ENCODE data around the gene ANKZF1. TPM values are rescaled to one million over a fixed set of nuclear protein-coding genes. Genes with fewer than 3 reads are reported as not detected.

ANKZF1 gene
- total RNA-seq, 2 experiments from 2014 or later: 97.0 to 97.5 TPM

GRCh38 chr2:219285894-219286425, 56.4 kb downstream of the ANKZF1 start:
- ChIA-PET POLR2A (interaction anchor here (4.0 kb wide), 1 partner anchor 8 kb away, joined by 13 read pairs; no protein-coding TSS in a partner anchor), CTCF (interaction anchor here (14.1 kb wide), 1 partner anchor 7 kb away, joined by 252 read pairs; no protein-coding TSS in a partner anchor)
- Mint-ChIP-seq H3K9me3 (no peaks in the 10 kb centered on the region), H3K27me3 (no peaks in the 10 kb centered on the region), H3K36me3 (peaks cover 25% of the 10 kb centered on the region), H3K4me3 (no peak overlapping the region), H3K27ac (no peak overlapping the region), H3K4me1 (ENCODE audit: low read depth) (peaks cover 11% of the 10 kb centered on the region)
- intact Hi-C loops (cut with micrococcal nuclease): no loop called here
- DNase-seq: no peak

Other genes with a start within 250 kb of the ANKZF1 start
- not detected for gene FEV, start 244.6 kb upstream of the ANKZF1 start, total RNA-seq
- gene CRYBA2, start 236.4 kb upstream of the ANKZF1 start, total RNA-seq: not detected
- gene CFAP65, start 188.3 kb upstream of the ANKZF1 start, total RNA-seq: not detected
- gene IHH, start 168.9 kb upstream of the ANKZF1 start, total RNA-seq: under 1 TPM in 1 of 2 experiments, not detected in 1; 0.10 TPM
- 10 to 100 TPM; 17.7 to 18.6 TPM for gene NHEJ1, start 69.0 kb upstream of the ANKZF1 start, total RNA-seq
- 1 to 10 TPM; 1.1 to 2.3 TPM for gene SLC23A3, start 59.8 kb upstream of the ANKZF1 start, total RNA-seq
- gene CNPPD1, start 52.9 kb upstream of the ANKZF1 start, total RNA-seq: 10 to 100 TPM; 42.0 to 43.4 TPM
- gene RETREG2, start 51.5 kb upstream of the ANKZF1 start, total RNA-seq: 10 to 100 TPM; 60.3 to 67.9 TPM
- 10 to 100 TPM; 31.9 to 34.4 TPM for gene ZFAND2B, start 23.0 kb upstream of the ANKZF1 start, total RNA-seq
- gene ABCB6, start 10.8 kb upstream of the ANKZF1 start, total RNA-seq: 10 to 100 TPM; 11.5 to 11.7 TPM
- gene ATG9A, start 170 bp upstream of the ANKZF1 start, total RNA-seq: 10 to 100 TPM; 34.7 to 39.5 TPM
- gene GLB1L, start 15.6 kb downstream of the ANKZF1 start, total RNA-seq: 1 to 10 TPM; 4.8 to 4.9 TPM
- 10 to 100 TPM; 37.1 to 37.8 TPM for gene STK16, start 15.7 kb downstream of the ANKZF1 start, total RNA-seq
- not detected for gene TUBA4B, start 23.4 kb downstream of the ANKZF1 start, total RNA-seq
- 100 to 1,000 TPM; 219 to 229 TPM for gene TUBA4A, start 24.1 kb downstream of the ANKZF1 start, total RNA-seq
- gene DNAJB2, start 49.6 kb downstream of the ANKZF1 start, total RNA-seq: 10 to 100 TPM; 37.3 to 39.1 TPM
- under 1 TPM in 1 of 2 experiments, not detected in 1; 0.24 TPM for gene PTPRN, start 79.6 kb downstream of the ANKZF1 start, total RNA-seq
- not detected for gene RESP18, start 102.9 kb downstream of the ANKZF1 start, total RNA-seq
- gene DNPEP, start 158.1 kb downstream of the ANKZF1 start, total RNA-seq: 10 to 100 TPM; 71.6 to 74.2 TPM
- gene DES, start 188.6 kb downstream of the ANKZF1 start, total RNA-seq: not detected
- gene SPEG, start 205.0 kb downstream of the ANKZF1 start, total RNA-seq: 1 to 10 TPM; 1.1 to 1.7 TPM

Data from activated CD4-positive, alpha-beta memory T cell treated with anti-CD3 and anti-CD28 coated beads for 36 hours (primary cell).